Neutrophil (primary cell): ENCODE data around the gene CELF4.

ENCODE experiments used
- H3K27ac ChIP-seq: fragments of 200-600 bp; sonication (generic); 2 replicates; pipeline ENCODE4 v1.5.1; 2016; ENCODE audit warnings: mild to moderate bottlenecking, moderate library complexity
- H3K27me3 ChIP-seq: fragments of 200-600 bp; sonication (generic); 2 replicates; pipeline ENCODE4 v1.6.0; 2016; ENCODE audit warnings: mild to moderate bottlenecking
- H3K36me3 ChIP-seq: fragments of 200-600 bp; sonication (generic); 2 replicates; pipeline ENCODE4 v1.5.1; 2017
- H3K4me1 ChIP-seq, 2 experiments: fragments of 200-600 bp in 1 of 2; sonication (generic) in 1 of 2; 1 replicate in 1 of 2; 2 replicates in 1 of 2; pipeline versions ENCODE4 v1.5.1 to v1.6.1; 2013 to 2016; ENCODE audit warnings: low read depth in 1 of 2, low read length in 1 of 2, mild to moderate bottlenecking in 1 of 2, moderate library complexity in 1 of 2; ENCODE audit not compliant: control insufficient read depth in 1 of 2, insufficient read depth in 1 of 2
- H3K4me3 ChIP-seq, 2 experiments: fragments of 200-600 bp in 1 of 2; sonication (generic) in 1 of 2; 1 replicate in 1 of 2; 2 replicates in 1 of 2; pipeline ENCODE4 v1.5.1; 2013 to 2016; ENCODE audit warnings: low read depth in 1 of 2, low read length in 1 of 2, mild to moderate bottlenecking in 1 of 2, moderate library complexity in 1 of 2
- H3K9me3 ChIP-seq: fragments of 200-600 bp; sonication (generic); 2 replicates; pipeline ENCODE4 v1.5.1; 2016
- TF ChIP-seq, protein P1 (sequence below): fragments of 200-600 bp; sonication (generic); IDR thresholded peaks from 2 replicates; pipeline ENCODE4 v1.5.1; 2016; ENCODE audit warnings: antibody characterized with exemption

CELF4 gene

DNA sequence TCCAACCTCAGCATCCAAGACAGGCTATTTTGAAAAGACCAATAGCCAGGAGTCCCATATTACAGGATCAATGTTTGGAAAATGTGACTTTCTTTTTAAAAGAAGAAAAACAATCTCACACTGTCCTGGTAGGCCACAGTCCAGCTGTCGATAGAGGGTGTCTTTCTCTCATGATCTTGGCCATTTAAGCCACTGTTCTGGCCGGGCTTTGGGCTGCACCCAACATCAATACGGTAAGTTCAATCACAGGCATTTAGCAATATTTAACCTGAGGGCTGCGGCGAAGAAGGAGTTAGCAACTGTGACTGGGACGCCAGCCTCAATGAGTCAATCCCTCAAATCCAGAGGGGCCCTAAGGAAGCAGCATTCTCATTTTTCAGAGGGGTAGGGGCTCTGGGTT is 69.0 kb downstream of the CELF4 start:
- peaks cover 12% of the 10 kb centered on the region for H3K27me3 ChIP-seq
- H3K4me3 ChIP-seq, result no peak overlapping the region
- no peak overlapping the region for H3K27ac ChIP-seq
- no peaks in the 10 kb centered on the region for H3K36me3 ChIP-seq
- TF ChIP-seq, protein P1, sequence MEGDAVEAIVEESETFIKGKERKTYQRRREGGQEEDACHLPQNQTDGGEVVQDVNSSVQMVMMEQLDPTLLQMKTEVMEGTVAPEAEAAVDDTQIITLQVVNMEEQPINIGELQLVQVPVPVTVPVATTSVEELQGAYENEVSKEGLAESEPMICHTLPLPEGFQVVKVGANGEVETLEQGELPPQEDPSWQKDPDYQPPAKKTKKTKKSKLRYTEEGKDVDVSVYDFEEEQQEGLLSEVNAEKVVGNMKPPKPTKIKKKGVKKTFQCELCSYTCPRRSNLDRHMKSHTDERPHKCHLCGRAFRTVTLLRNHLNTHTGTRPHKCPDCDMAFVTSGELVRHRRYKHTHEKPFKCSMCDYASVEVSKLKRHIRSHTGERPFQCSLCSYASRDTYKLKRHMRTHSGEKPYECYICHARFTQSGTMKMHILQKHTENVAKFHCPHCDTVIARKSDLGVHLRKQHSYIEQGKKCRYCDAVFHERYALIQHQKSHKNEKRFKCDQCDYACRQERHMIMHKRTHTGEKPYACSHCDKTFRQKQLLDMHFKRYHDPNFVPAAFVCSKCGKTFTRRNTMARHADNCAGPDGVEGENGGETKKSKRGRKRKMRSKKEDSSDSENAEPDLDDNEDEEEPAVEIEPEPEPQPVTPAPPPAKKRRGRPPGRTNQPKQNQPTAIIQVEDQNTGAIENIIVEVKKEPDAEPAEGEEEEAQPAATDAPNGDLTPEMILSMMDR, result no peak
- no peaks in the 10 kb centered on the region for H3K4me1 ChIP-seq
- no peaks in the 10 kb centered on the region for H3K9me3 ChIP-seq

DNA sequence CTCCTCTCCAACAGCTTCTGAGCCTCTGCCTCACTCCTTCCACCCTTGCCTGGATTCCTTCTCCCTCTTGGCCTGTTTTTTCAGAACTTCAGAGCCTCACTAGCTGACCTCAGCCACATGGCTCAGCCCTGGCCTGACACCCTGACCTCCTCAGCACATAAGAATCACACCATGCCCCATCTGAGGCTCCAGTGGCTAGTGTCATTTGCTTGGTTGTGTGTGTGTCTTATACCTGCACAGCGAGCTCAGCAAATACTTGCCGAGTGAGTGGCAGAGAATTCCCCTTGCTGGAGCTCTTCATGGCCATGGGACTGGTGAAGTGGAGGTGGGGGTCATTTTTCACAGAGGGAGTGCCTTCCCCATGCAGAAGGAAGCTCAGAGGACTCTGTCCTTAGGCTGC is 70.2 kb downstream of the CELF4 start:
- H3K27ac ChIP-seq, result no peak overlapping the region
- H3K4me3 ChIP-seq, result no peak overlapping the region
- TF ChIP-seq, protein P1, result no peak
- H3K4me1 ChIP-seq, result no peaks in the 10 kb centered on the region
- H3K27me3 ChIP-seq, result peaks cover 15% of the 10 kb centered on the region
- H3K9me3 ChIP-seq, result no peaks in the 10 kb centered on the region
- H3K36me3 ChIP-seq, result no peaks in the 10 kb centered on the region

DNA sequence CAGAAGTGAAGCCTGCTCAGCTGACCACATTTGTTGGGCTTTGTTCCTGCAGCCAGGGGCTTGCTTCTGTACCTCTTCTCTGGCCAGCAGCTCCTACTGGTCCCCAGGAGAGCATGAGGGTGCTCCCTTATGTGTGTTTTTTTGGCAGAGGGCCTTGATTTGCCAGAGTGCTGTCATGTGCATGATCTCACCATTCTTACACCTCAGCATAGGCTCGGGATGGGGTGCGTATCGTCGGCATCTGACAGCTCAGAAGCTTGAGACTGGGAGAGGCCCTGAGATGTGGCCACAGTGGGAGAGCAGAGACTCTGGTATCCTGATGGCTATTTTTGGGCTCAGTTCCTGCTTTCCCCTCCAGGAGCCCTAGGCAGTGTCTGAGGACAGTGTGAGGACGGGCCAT is 71.2 kb downstream of the CELF4 start:
- Histone ChIP-seq H3K9me3 (no peaks in the 10 kb centered on the region), H3K4me3 (no peak overlapping the region), H3K36me3 (no peaks in the 10 kb centered on the region), H3K27ac (no peak overlapping the region), H3K27me3 (peaks cover 20% of the 10 kb centered on the region), H3K4me1 (no peaks in the 10 kb centered on the region)
- TF ChIP-seq, protein P1, result no peak

DNA sequence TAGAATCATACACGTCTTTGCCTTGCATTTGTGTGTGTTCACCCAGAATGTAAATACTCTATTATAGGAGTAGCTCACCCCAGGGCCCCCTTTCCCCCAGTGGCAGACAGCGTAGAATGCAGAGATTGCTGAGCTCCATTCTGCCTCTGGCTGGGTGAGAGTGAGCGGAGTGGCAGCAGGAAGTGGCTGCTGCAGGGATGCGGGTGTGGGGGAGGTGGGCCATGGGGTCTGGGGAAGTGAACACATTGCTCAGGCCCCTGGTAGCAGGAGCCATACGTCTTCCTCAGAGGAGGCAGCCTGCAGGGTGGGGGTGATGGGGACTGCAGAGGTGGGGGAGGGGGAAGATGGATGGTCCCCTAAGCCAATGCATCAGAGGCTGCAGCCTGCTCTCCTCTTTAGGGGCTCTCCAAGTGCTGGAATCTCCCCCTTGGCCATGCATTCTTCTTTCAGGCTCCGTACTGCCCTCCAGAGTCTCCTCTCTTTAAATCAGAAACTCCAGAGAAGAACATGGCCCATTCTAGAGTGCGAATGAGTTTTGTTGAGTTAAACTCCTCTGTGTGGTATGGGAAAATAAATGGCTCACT is 72.2 kb downstream of the CELF4 start:
- Histone ChIP-seq H3K4me3 (no peak overlapping the region), H3K4me1 (no peaks in the 10 kb centered on the region), H3K27ac (no peak overlapping the region), H3K27me3 (peaks cover 30% of the 10 kb centered on the region), H3K36me3 (no peaks in the 10 kb centered on the region), H3K9me3 (no peaks in the 10 kb centered on the region)
- TF ChIP-seq, protein P1, result no peak

DNA sequence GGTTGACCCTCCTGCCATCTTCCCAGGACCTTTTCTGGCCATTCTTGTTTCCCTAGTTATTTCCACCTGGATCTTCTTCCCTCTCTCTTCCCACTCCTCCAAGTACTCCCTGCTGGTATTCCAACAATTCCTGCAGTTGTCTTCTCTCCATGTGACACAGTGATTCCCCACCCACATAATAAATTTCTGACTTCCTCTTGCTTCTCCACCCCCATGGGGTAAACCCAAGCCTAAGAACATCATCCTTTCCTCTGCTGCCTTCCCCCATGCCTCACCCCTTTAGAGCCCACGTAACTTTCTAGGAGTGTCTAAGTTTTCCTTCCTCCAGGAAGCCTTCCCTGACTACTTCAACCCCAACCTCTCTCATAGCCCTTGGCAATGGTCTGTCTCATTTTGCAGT is 72.6 kb downstream of the CELF4 start:
- no peaks in the 10 kb centered on the region for H3K36me3 ChIP-seq
- no peaks in the 10 kb centered on the region for H3K4me1 ChIP-seq
- no peak overlapping the region for H3K27ac ChIP-seq
- TF ChIP-seq, protein P1, result no peak
- H3K4me3 ChIP-seq, result no peak overlapping the region
- H3K9me3 ChIP-seq, result no peaks in the 10 kb centered on the region
- H3K27me3 ChIP-seq, result peaks cover 35% of the 10 kb centered on the region

DNA sequence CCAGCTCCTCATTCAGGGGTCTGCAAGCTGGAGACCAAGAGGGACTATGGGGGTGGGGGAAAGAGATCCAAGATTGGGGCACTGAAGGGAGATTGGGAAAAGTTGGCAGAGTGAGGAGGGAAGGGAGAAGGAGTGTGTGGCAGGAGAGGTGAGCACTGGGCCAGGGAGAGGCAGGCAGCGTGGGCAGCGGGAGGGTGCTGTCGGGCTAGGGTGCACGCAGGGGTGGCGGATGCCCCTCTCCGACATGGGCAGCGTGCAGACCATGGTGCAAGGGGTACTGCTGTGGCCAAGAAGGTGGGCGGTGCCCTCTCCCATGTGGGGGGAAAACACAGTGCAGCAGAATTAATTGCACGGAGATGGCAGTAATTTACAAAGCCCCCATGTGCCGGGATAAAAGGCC is 74.1 kb downstream of the CELF4 start:
- H3K4me1 ChIP-seq, result no peaks in the 10 kb centered on the region

More for the DNA sequence above, 74.1 kb downstream of the CELF4 start:
- Histone ChIP-seq H3K27ac (no peak overlapping the region), H3K4me3 (no peak overlapping the region), H3K36me3 (no peaks in the 10 kb centered on the region), H3K27me3 (peaks cover 49% of the 10 kb centered on the region), H3K9me3 (no peaks in the 10 kb centered on the region)
- TF ChIP-seq, protein P1, result no peak
